ENCODE measurements around the gene OLFML2B. TPM values are rescaled to one million over a fixed set of nuclear protein-coding genes. Genes with fewer than 3 reads are reported as not detected.

Gene OLFML2B
- total and polyA plus RNA-seq, 12 donors = 0.73 to 23.4 (median 1.5) TPM

- H3K9me3 ChIP-seq = no peaks in the 10 kb centered on the region
- H3K27me3 ChIP-seq = no peaks in the 10 kb centered on the region
- intact Hi-C loops (cut with DNase I) = no loop called here
- ATAC-seq = peak in 6 of 8 donors; percentile 20 to 81 (median 68)
- H3K4me3 ChIP-seq = no peak overlapping the region
- peak in 1 of 2 donors; percentile 36 for DNase-seq
- H3K27ac ChIP-seq = peak overlapping the region in 1 of 10 donors; percentile 22
- no peak for TF ChIP-seq CTCF (IDR thresholded peaks at IDR 0.05)
- 62 to 67% methylated on average over 4 of the region's 4 CpGs for WGBS, 2 donors
- peaks cover 0 to 52% (median 5%) of the 10 kb centered on the region in 9 donors for H3K4me1 ChIP-seq
- peaks cover 0 to 27% (median 10%) of the 10 kb centered on the region in 9 donors for H3K36me3 ChIP-seq
Measured at GRCh38 chr1:161956097-161956496, 67.6 kb downstream of the OLFML2B start.

GRCh38 chr1:161955606-161956005 is 68.1 kb downstream of the OLFML2B start:
- intact Hi-C loops (cut with DNase I) = no loop called here
- no peaks in the 10 kb centered on the region for H3K9me3 ChIP-seq
- no peaks in the 10 kb centered on the region for H3K27me3 ChIP-seq
- H3K36me3 ChIP-seq = peaks cover 0 to 27% (median 10%) of the 10 kb centered on the region in 9 donors
- 63 to 81% methylated on average over 2 of the region's 2 CpGs for WGBS, 2 donors
- DNase-seq (no peak), ATAC-seq (peak in 2 of 8 donors; percentile 17 to 21)
- no peak for TF ChIP-seq CTCF (IDR thresholded peaks at IDR 0.05)
- no peak overlapping the region for H3K4me3 ChIP-seq
- peaks cover 0 to 48% (median 6%) of the 10 kb centered on the region in 9 donors for H3K4me1 ChIP-seq
- H3K27ac ChIP-seq = peak overlapping the region in 1 of 10 donors; percentile 18

GRCh38 chr1:161954466-161954865 is 69.2 kb downstream of the OLFML2B start:
- DNase-seq = no peak
- Histone ChIP-seq H3K36me3 (peaks cover 0 to 16% (median 4%) of the 10 kb centered on the region in 9 donors), H3K9me3 (no peaks in the 10 kb centered on the region), H3K4me3 (no peak overlapping the region), H3K27me3 (no peaks in the 10 kb centered on the region), H3K27ac (peak overlapping the region in 1 of 10 donors; percentile 79), H3K4me1 (peaks cover 0 to 52% (median 13%) of the 10 kb centered on the region in 9 donors)
- no peak for ATAC-seq
- intact Hi-C loops (cut with DNase I) = no loop called here
- no peak for TF ChIP-seq CTCF (IDR thresholded peaks at IDR 0.05)

- peaks cover 0 to 56% (median 17%) of the 10 kb centered on the region in 9 donors for H3K4me1 ChIP-seq
- peak overlapping the region in 1 of 10 donors; percentile 79 for H3K27ac ChIP-seq
- 56 to 61% methylated on average over 2 of the region's 2 CpGs for WGBS, 2 donors
- TF ChIP-seq CTCF (IDR thresholded peaks at IDR 0.05) = no peak
- ATAC-seq (peak in 1 of 8 donors; percentile 47), DNase-seq (no peak)
- no peak overlapping the region for H3K4me3 ChIP-seq
- H3K27me3 ChIP-seq = no peaks in the 10 kb centered on the region
- intact Hi-C loops (cut with DNase I) = no loop called here
- H3K36me3 ChIP-seq = peaks cover 0 to 12% (median 3%) of the 10 kb centered on the region in 9 donors
- H3K9me3 ChIP-seq = no peaks in the 10 kb centered on the region
Measured at GRCh38 chr1:161954050-161954449, 69.6 kb downstream of the OLFML2B start.

Measured in heart right ventricle (tissue), 16 donors.